WERI-Rb-1 (cell line): ENCODE measurements around the gene FAM120C.

ENCODE experiments used
- DNase-seq: peaks from one replicate; pipeline ENCODE4 v3.0.0-alpha.2; 2020
- H3K27ac ChIP-seq: fragments of 250-450 bp; sonication (Bioruptor Pico); 2 replicates; pipeline ENCODE4 v1.5.1; 2020; ENCODE audit warnings: mild to moderate bottlenecking, moderate library complexity
- H3K27me3 ChIP-seq: fragments of 250-450 bp; sonication (Bioruptor Pico); 2 replicates; pipeline ENCODE4 v1.5.1; 2021; ENCODE audit warnings: mild to moderate bottlenecking, low read depth, moderate library complexity; ENCODE audit not compliant: insufficient read depth, severe bottlenecking
- H3K36me3 ChIP-seq: fragments of 250-450 bp; sonication (Bioruptor Pico); 2 replicates; pipeline ENCODE4 v1.5.1; 2020; ENCODE audit warnings: mild to moderate bottlenecking, moderate library complexity
- H3K4me3 ChIP-seq: 2 replicates; pipeline ENCODE4 v1.5.1; 2011; ENCODE audit warnings: low read depth, mild to moderate bottlenecking, control low read depth, low read length
- H3K9me3 ChIP-seq: fragments of 250-450 bp; sonication (Bioruptor Pico); 2 replicates; pipeline ENCODE4 v1.5.1; 2021; ENCODE audit warnings: mild to moderate bottlenecking, moderate library complexity; ENCODE audit not compliant: severe bottlenecking
- TF ChIP-seq, protein P1 (sequence below): IDR thresholded peaks from 2 replicates; pipeline ENCODE4 v1.5.1; 2011; ENCODE audit warnings: low read depth, mild to moderate bottlenecking, control low read depth, inconsistent platforms, low read length

FAM120C gene

GRCh38 chrX:54063361-54063760, 119.7 kb downstream of the FAM120C start:
- DNase-seq: no peak
- TF ChIP-seq, protein P1, sequence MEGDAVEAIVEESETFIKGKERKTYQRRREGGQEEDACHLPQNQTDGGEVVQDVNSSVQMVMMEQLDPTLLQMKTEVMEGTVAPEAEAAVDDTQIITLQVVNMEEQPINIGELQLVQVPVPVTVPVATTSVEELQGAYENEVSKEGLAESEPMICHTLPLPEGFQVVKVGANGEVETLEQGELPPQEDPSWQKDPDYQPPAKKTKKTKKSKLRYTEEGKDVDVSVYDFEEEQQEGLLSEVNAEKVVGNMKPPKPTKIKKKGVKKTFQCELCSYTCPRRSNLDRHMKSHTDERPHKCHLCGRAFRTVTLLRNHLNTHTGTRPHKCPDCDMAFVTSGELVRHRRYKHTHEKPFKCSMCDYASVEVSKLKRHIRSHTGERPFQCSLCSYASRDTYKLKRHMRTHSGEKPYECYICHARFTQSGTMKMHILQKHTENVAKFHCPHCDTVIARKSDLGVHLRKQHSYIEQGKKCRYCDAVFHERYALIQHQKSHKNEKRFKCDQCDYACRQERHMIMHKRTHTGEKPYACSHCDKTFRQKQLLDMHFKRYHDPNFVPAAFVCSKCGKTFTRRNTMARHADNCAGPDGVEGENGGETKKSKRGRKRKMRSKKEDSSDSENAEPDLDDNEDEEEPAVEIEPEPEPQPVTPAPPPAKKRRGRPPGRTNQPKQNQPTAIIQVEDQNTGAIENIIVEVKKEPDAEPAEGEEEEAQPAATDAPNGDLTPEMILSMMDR: no peak

DNA sequence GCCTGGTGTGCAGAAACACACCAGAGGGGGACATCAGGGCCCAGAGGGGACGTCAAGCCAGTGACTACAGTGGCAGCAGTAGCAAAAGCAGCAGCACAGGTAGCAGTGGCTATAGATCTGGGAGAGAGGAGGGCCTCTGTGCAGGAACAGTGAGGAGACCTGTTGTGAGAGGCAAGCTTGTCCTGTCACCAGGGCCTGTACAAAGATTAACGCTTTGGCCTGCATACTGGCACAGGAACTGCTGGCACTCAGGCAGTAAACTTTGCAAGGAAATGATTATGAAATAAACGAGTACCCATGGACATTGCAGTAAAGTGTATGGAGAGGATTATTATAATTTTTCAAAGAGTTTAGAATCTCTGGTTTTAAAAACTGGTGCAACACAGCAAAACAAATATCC, 133.3 kb downstream of the FAM120C start:
- TF ChIP-seq, protein P1: no peak
- DNase-seq: no peak
- Histone ChIP-seq H3K27me3 (peaks cover 5% of the 10 kb centered on the region), H3K9me3 (no peaks in the 10 kb centered on the region), H3K27ac (no peak overlapping the region), H3K36me3 (no peaks in the 10 kb centered on the region), H3K4me3 (no peak overlapping the region)

More at GRCh38 chrX:54063361-54063760, 119.7 kb downstream of the FAM120C start:
- peaks cover 8% of the 10 kb centered on the region for H3K27me3 ChIP-seq
- H3K4me3 ChIP-seq: no peak overlapping the region
- no peaks in the 10 kb centered on the region for H3K9me3 ChIP-seq
- no peaks in the 10 kb centered on the region for H3K36me3 ChIP-seq
- H3K27ac ChIP-seq: no peak overlapping the region

DNA sequence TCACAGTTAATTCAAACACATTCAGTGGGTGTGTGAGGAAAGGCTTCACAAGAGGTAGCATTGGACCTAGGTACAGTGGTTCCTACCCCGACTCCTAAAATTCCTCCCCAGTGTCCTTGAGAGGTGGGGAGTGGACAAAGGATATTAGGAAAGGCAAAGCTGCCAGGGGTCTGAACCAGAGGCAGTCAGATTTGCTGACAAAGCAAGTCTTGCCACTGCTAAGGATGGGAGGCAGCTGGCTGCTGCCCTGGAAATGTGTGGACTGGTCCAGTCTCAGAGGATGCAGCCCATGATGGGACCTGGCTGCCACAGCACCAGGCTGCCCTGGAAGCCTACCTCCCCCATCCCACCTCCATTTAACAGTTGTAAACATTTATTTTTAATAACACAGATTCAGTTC, 134.6 kb downstream of the FAM120C start:
- Histone ChIP-seq H3K27me3 (peaks cover 3% of the 10 kb centered on the region), H3K4me3 (no peak overlapping the region), H3K9me3 (no peaks in the 10 kb centered on the region), H3K27ac (no peak overlapping the region), H3K36me3 (no peaks in the 10 kb centered on the region)
- DNase-seq: no peak
- TF ChIP-seq, protein P1: no peak

DNA sequence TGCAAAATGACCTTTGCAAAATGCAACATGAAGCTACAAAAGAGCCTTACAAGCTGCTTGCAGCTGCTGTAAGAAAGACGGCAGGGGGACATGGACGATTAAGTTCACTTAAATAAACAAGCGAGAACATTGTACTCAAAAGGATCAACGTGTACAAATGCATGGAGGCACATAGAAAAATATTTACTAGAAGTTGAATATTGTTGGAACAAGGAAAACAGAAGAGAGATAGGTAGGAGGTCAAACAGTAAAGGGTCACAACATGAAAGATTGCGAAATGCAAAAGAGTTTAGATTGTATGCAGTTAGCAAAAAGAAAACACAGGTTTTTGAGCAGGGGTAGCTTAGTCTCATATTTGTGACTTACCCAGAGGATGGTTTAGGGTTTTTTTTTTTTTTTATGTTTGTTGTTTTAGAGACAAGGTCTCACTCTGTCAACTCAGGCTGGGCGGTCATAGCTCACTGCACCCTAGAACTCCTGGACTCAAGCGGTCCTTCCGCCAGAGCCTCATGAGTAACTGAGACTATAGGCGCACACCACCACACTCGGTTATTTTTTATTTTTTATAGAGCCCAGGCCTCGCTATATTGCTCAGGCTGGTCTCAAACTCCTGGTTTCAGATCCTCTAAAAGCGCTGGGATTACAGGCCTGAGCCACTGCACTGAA, 137.4 kb downstream of the FAM120C start:
- Histone ChIP-seq H3K27me3 (peaks cover 6% of the 10 kb centered on the region), H3K36me3 (0 out of 2 replicates have a peak, but pooled peaks cover 5% of the 10 kb centered on the region), H3K4me3 (no peak overlapping the region), H3K27ac (peak overlapping the region; percentile 91), H3K9me3 (no peaks in the 10 kb centered on the region)
- TF ChIP-seq, protein P1: no peak
- DNase-seq: no peak

GRCh38 chrX:54044877-54045338, 138.1 kb downstream of the FAM120C start:
- TF ChIP-seq, protein P1: no peak
- peak overlapping the region; percentile 46 for H3K4me3 ChIP-seq
- DNase-seq: peak; percentile 7
- H3K9me3 ChIP-seq: no peaks in the 10 kb centered on the region
- H3K27ac ChIP-seq: peak overlapping the region; percentile 91
- H3K36me3 ChIP-seq: 0 out of 2 replicates have a peak, but pooled peaks cover 5% of the 10 kb centered on the region
- peaks cover 6% of the 10 kb centered on the region for H3K27me3 ChIP-seq
